GM12892 (cell line): ENCODE results near the gene IL6R.

Experiments
- POLR2A ChIP-seq: IDR thresholded peaks from 2 replicates; pipeline ENCODE4 v1.6.1; 2011; ENCODE audit warnings: low read depth, low read length, control low read depth
- POLR2AphosphoS5 ChIP-seq: IDR thresholded peaks from 2 replicates; pipeline ENCODE4 v1.6.1; 2011; ENCODE audit warnings: low read depth, low read length, control low read depth
- TAF1 ChIP-seq: IDR thresholded peaks from 2 replicates; pipeline ENCODE4 v1.6.1; 2011; ENCODE audit warnings: low read depth, mild to moderate bottlenecking, control low read depth, low read length, borderline replicate concordance

DNA sequence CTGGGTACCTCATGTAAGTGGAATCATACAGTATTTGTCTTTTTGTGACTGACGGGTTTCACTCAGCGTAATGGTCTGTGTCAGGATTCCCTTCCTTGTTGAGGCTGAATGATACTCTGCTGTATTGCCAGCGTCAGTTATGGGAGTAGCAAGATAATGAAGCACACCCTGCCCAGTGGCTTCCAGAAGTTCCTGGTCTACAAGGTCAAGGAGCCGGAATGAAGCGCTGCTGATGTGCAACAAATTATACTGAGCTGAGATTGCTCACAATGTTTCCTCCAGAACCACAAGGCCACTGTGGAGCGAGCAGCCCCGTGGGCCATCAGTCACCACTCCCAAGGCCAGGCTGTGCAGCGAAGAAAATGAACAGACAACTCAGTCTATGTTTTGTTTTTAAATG lies 72.9 kb downstream of the IL6R start:
- TF ChIP-seq POLR2AphosphoS5 (no peak), TAF1 (no peak), POLR2A (no peak)
